HEK293 (cell line): ENCODE data around the gene PUM1.

Experiments used
- GLIS1 ChIP-seq: fragments of 450-650 bp; formaldehyde crosslinking; IDR thresholded peaks from 2 replicates; pipeline ENCODE4 v1.5.1; 2016; ENCODE audit warnings: missing biosample characterization, missing genetic modification characterization
- HOXD13 ChIP-seq: sonication (generic); formaldehyde crosslinking; IDR thresholded peaks from 2 replicates; pipeline ENCODE4 v1.8.0; 2022; ENCODE audit warnings: missing genetic modification reagents, borderline replicate concordance
- MZF1 ChIP-seq: fragments of 450-650 bp; formaldehyde crosslinking; IDR thresholded peaks from 2 replicates; pipeline ENCODE4 v1.5.1; 2017; ENCODE audit warnings: missing biosample characterization, missing genetic modification characterization, borderline replicate concordance
- PRDM4 ChIP-seq: fragments of 450-650 bp; formaldehyde crosslinking; IDR thresholded peaks from 2 replicates; pipeline ENCODE4 v1.5.1; 2017; ENCODE audit warnings: missing biosample characterization, missing genetic modification characterization
- SCRT2 ChIP-seq: fragments of 450-650 bp; formaldehyde crosslinking; IDR thresholded peaks from 2 replicates; pipeline ENCODE4 v1.5.1; 2016; ENCODE audit warnings: missing biosample characterization, missing genetic modification characterization
- SP7 ChIP-seq: fragments of 450-650 bp; formaldehyde crosslinking; IDR thresholded peaks from 2 replicates; pipeline ENCODE4 v1.5.1; 2016; ENCODE audit warnings: missing biosample characterization, missing genetic modification characterization
- ZBTB17 ChIP-seq: fragments of 450-650 bp; formaldehyde crosslinking; IDR thresholded peaks from 2 replicates; pipeline ENCODE4 v1.5.1; 2016; ENCODE audit warnings: missing biosample characterization, missing genetic modification characterization
- ZBTB20 ChIP-seq: fragments of 450-650 bp; formaldehyde crosslinking; IDR thresholded peaks from 2 replicates; pipeline ENCODE4 v1.5.1; 2016; ENCODE audit warnings: missing biosample characterization, missing genetic modification characterization
- ZFHX2 ChIP-seq: fragments of 450-650 bp; formaldehyde crosslinking; conservative IDR thresholded peaks from 2 replicates; pipeline ENCODE4 v1.5.1; 2016; ENCODE audit warnings: missing biosample characterization, missing genetic modification characterization
- ZNF148 ChIP-seq: fragments of 450-650 bp; formaldehyde crosslinking; IDR thresholded peaks from 2 replicates; pipeline ENCODE4 v1.5.0; 2017; ENCODE audit warnings: missing biosample characterization, missing genetic modification characterization, borderline replicate concordance
- ZNF155 ChIP-seq: fragments of 450-650 bp; formaldehyde crosslinking; IDR thresholded peaks from 2 replicates; pipeline ENCODE4 v1.5.1; 2016; ENCODE audit warnings: missing biosample characterization, missing genetic modification characterization
- ZNF16 ChIP-seq: fragments of 450-650 bp; formaldehyde crosslinking; IDR thresholded peaks from 2 replicates; pipeline ENCODE4 v1.5.1; 2016; ENCODE audit warnings: low read depth, missing biosample characterization, missing genetic modification characterization
- ZNF24 ChIP-seq: fragments of 450-650 bp; formaldehyde crosslinking; IDR thresholded peaks from 2 replicates; pipeline ENCODE4 v1.5.1; 2016; ENCODE audit warnings: missing biosample characterization, missing genetic modification characterization
- ZNF266 ChIP-seq: fragments of 450-650 bp; formaldehyde crosslinking; IDR thresholded peaks from 2 replicates; pipeline ENCODE4 v1.5.1; 2016; ENCODE audit warnings: missing biosample characterization, missing genetic modification characterization, low read depth
- ZNF324 ChIP-seq: fragments of 450-650 bp; formaldehyde crosslinking; IDR thresholded peaks from 2 replicates; pipeline ENCODE4 v1.5.1; 2016; ENCODE audit warnings: missing biosample characterization, missing genetic modification characterization
- ZNF350 ChIP-seq: fragments of 450-650 bp; formaldehyde crosslinking; IDR thresholded peaks from 2 replicates; pipeline ENCODE4 v1.5.0; 2017; ENCODE audit warnings: missing biosample characterization, mild to moderate bottlenecking, missing genetic modification characterization
- ZNF426 ChIP-seq: fragments of 450-650 bp; formaldehyde crosslinking; IDR thresholded peaks from 2 replicates; pipeline ENCODE4 v1.5.1; 2017; ENCODE audit warnings: missing biosample characterization, missing genetic modification characterization, mild to moderate bottlenecking, inconsistent platforms, moderate library complexity
- ZNF433 ChIP-seq: fragments of 450-650 bp; formaldehyde crosslinking; IDR thresholded peaks from 2 replicates; pipeline ENCODE4 v1.5.1; 2016; ENCODE audit warnings: missing biosample characterization, missing genetic modification characterization, low read depth
- ZNF48 ChIP-seq: fragments of 450-650 bp; formaldehyde crosslinking; IDR thresholded peaks from 2 replicates; pipeline ENCODE4 v1.5.1; 2016; ENCODE audit warnings: missing biosample characterization, missing genetic modification characterization
- ZNF654 ChIP-seq: fragments of 450-650 bp; formaldehyde crosslinking; IDR thresholded peaks from 2 replicates; pipeline ENCODE4 v1.5.1; 2016; ENCODE audit warnings: low read depth, missing biosample characterization, missing genetic modification characterization
- ZNF677 ChIP-seq: fragments of 450-650 bp; IDR thresholded peaks from 2 replicates; pipeline ENCODE4 v1.5.0; 2018; ENCODE audit warnings: missing biosample characterization, mild to moderate bottlenecking, missing genetic modification characterization, moderate library complexity
- TF ChIP-seq, protein P1 (sequence below): fragments of 450-650 bp; formaldehyde crosslinking; IDR thresholded peaks from 2 replicates; pipeline ENCODE4 v1.5.1; 2016; ENCODE audit warnings: missing biosample characterization, missing genetic modification characterization, low read depth
- TF ChIP-seq, protein P2 (sequence below): fragments of 450-650 bp; formaldehyde crosslinking; IDR thresholded peaks from 2 replicates; pipeline ENCODE4 v1.5.1; 2016; ENCODE audit warnings: missing biosample characterization, missing genetic modification characterization, borderline replicate concordance
- TF ChIP-seq, protein P3 (sequence below): fragments of 450-650 bp; formaldehyde crosslinking; IDR thresholded peaks from 2 replicates; pipeline ENCODE4 v1.5.1; 2016; ENCODE audit warnings: missing biosample characterization, missing genetic modification characterization

The PUM1 gene

DNA sequence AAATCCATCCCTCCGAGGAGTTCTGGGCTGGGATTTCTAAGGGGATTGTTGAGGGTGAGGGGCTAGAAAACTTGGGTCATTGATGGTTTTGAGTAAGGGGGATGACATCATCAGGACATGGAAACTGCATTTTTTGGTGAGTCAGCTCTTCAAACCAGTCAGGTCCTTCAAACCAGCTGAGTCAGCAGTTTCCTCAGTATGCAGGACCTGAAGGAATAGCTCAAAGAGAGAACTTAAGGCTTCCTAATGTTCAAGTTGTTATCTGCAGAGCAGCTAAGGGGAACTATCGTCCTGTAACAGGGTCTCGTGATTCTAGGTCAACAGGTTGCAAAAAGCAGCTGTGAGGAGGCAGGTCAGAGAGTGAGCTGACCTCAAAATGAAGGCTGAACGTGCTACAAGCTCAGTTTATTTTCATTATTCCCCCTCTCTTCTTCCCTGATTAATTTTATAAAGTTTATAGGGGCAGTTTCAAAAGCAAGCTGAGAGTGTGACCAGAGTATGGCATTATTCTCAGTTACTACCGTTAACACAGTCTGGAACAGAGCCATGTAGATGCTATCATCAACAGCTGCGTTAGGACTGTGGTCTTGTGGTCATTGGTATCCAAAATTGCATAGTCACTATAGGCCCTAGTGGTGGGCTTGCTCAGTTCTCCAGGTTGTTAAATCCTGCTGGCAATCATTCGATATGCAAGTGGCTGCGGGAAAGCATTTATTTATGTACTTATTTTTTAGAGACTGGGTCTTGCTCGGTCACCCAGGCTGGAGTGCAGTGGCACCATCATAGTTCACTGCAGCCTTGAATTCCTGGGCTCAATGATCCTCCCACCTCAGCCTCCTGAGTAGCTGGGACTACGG lies 146.3 kb downstream of the PUM1 start (continued):
- TF ChIP-seq ZNF16 (no peak), ZNF654 (tag by site-specific recombination) (no peak), ZNF426 (tag by site-specific recombination) (no peak), ZBTB20 (tag by site-specific recombination) (no peak), ZNF24 (tag by site-specific recombination) (no peak), ZNF148 (peak; percentile 63; the same call in 1 of the 2 replicates), HOXD13 (no peak), ZNF324 (tag by site-specific recombination) (no peak), ZNF48 (no peak), ZNF155 (no peak), PRDM4 (tag by site-specific recombination) (no peak), ZNF677 (tag by site-specific recombination) (no peak), ZNF350 (tag by site-specific recombination) (no peak), MZF1 (no peak), ZNF433 (no peak), ZNF266 (tag by site-specific recombination) (no peak; the same call in 1 of the 2 replicates), SCRT2 (tag by site-specific recombination) (peak; percentile 87), SP7 (tag by site-specific recombination) (peak; percentile 68), ZBTB17 (tag by site-specific recombination) (peak; percentile 32), GLIS1 (tag by site-specific recombination) (no peak), ZFHX2 (tag by site-specific recombination) (no peak)
- TF ChIP-seq, protein P1, sequence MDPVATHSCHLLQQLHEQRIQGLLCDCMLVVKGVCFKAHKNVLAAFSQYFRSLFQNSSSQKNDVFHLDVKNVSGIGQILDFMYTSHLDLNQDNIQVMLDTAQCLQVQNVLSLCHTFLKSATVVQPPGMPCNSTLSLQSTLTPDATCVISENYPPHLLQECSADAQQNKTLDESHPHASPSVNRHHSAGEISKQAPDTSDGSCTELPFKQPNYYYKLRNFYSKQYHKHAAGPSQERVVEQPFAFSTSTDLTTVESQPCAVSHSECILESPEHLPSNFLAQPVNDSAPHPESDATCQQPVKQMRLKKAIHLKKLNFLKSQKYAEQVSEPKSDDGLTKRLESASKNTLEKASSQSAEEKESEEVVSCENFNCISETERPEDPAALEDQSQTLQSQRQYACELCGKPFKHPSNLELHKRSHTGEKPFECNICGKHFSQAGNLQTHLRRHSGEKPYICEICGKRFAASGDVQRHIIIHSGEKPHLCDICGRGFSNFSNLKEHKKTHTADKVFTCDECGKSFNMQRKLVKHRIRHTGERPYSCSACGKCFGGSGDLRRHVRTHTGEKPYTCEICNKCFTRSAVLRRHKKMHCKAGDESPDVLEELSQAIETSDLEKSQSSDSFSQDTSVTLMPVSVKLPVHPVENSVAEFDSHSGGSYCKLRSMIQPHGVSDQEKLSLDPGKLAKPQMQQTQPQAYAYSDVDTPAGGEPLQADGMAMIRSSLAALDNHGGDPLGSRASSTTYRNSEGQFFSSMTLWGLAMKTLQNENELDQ (tag by site-specific recombination): no peak
- TF ChIP-seq, protein P2, sequence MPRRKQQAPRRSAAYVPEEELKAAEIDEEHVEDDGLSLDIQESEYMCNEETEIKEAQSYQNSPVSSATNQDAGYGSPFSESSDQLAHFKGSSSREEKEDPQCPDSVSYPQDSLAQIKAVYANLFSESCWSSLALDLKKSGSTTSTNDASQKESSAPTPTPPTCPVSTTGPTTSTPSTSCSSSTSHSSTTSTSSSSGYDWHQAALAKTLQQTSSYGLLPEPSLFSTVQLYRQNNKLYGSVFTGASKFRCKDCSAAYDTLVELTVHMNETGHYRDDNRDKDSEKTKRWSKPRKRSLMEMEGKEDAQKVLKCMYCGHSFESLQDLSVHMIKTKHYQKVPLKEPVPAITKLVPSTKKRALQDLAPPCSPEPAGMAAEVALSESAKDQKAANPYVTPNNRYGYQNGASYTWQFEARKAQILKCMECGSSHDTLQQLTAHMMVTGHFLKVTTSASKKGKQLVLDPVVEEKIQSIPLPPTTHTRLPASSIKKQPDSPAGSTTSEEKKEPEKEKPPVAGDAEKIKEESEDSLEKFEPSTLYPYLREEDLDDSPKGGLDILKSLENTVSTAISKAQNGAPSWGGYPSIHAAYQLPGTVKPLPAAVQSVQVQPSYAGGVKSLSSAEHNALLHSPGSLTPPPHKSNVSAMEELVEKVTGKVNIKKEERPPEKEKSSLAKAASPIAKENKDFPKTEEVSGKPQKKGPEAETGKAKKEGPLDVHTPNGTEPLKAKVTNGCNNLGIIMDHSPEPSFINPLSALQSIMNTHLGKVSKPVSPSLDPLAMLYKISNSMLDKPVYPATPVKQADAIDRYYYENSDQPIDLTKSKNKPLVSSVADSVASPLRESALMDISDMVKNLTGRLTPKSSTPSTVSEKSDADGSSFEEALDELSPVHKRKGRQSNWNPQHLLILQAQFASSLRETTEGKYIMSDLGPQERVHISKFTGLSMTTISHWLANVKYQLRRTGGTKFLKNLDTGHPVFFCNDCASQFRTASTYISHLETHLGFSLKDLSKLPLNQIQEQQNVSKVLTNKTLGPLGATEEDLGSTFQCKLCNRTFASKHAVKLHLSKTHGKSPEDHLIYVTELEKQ (tag by site-specific recombination): no peak
- TF ChIP-seq, protein P3, sequence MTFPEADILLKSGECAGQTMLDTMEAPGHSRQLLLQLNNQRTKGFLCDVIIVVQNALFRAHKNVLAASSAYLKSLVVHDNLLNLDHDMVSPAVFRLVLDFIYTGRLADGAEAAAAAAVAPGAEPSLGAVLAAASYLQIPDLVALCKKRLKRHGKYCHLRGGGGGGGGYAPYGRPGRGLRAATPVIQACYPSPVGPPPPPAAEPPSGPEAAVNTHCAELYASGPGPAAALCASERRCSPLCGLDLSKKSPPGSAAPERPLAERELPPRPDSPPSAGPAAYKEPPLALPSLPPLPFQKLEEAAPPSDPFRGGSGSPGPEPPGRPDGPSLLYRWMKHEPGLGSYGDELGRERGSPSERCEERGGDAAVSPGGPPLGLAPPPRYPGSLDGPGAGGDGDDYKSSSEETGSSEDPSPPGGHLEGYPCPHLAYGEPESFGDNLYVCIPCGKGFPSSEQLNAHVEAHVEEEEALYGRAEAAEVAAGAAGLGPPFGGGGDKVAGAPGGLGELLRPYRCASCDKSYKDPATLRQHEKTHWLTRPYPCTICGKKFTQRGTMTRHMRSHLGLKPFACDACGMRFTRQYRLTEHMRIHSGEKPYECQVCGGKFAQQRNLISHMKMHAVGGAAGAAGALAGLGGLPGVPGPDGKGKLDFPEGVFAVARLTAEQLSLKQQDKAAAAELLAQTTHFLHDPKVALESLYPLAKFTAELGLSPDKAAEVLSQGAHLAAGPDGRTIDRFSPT (tag by site-specific recombination): no peak
